Upper lobe of left lung (tissue), 6 donors: ENCODE data around the gene DROSHA. TPM values are rescaled to one million over a fixed set of nuclear protein-coding genes. Genes with fewer than 3 reads are reported as not detected.

Experiments
- ATAC-seq, 2 donors: fragments of 200-7000 bp; cut with Tn5 transposase; one replicate each; pipeline ENCODE4 v1.9.1; 2022; ENCODE audit warnings: mild to moderate bottlenecking in 2 of 2, moderate library complexity in 2 of 2; ENCODE audit not compliant: low FRiP score in 2 of 2
- DNase-seq, 2 donors: peaks; one replicate each; pipeline ENCODE4 v3.0.0-alpha.2; 2019 to 2020
- H3K27ac ChIP-seq, 4 donors: fragments of 200-600 bp; sonication (generic); one replicate each; pipeline ENCODE4 v1.5.1; 2016 to 2019
- H3K27me3 ChIP-seq, 4 donors: fragments of 200-600 bp; sonication (generic); one replicate each; pipeline ENCODE4 v1.5.1; 2017 to 2019
- H3K36me3 ChIP-seq, 4 donors: fragments of 200-600 bp; sonication (generic); one replicate each; pipeline ENCODE4 v1.5.1; 2016 to 2019
- H3K4me1 ChIP-seq, 4 donors: fragments of 200-600 bp; sonication (generic); one replicate each; pipeline ENCODE4 v1.5.1; 2018 to 2019
- H3K4me3 ChIP-seq, 4 donors: fragments of 200-600 bp; sonication (generic); one replicate each; pipeline ENCODE4 v1.5.1; 2017 to 2019; ENCODE audit warnings: mild to moderate bottlenecking in 2 of 4, moderate library complexity in 1 of 4
- H3K9me3 ChIP-seq, 4 donors: fragments of 200-600 bp; sonication (generic); one replicate each; pipeline ENCODE4 v1.5.1; 2018 to 2019
- EP300 ChIP-seq, 4 donors: sonication (generic); formaldehyde crosslinking; IDR thresholded peaks; one replicate each; pipeline ENCODE4 v1.5.1; 2017; ENCODE audit warnings: antibody characterized with exemption in 4 of 4, control low read depth in 2 of 4
- POLR2A ChIP-seq, 4 donors: fragments of 450-650 bp; IDR thresholded peaks; one replicate each; pipeline ENCODE4 v1.5.1; 2016 to 2017; ENCODE audit warnings: antibody characterized with exemption in 4 of 4, mild to moderate bottlenecking in 2 of 4
- POLR2AphosphoS5 ChIP-seq, 2 donors: sonication (generic); formaldehyde crosslinking; IDR thresholded peaks; one replicate each; pipeline ENCODE4 v1.5.1; 2017; ENCODE audit warnings: antibody characterized with exemption in 2 of 2
- WGBS, 2 donors: methylation state at CpG; one replicate each; pipeline ENCODE4 v1.1.5; 2017 to 2018; 5-methylcytosine and 5-hydroxymethylcytosine counted together
- total RNA-seq, 6 donors: library from RNA; depleted of rRNA in 4 of 6; stranded (reverse); fragments of >200 nt in 4 of 6; gene quantifications; one replicate each; pipeline versions ENCODE4 v1.1.0 to v1.2.1, GENCODE V29; 2016 to 2021
- TF ChIP-seq, protein P1 (sequence below), 6 experiments: fragments of 450-650 bp in 4 of 6; fragments of 200-600 bp in 2 of 6; sonication (generic) in 2 of 6; IDR thresholded peaks; one replicate each; pipeline ENCODE4 v1.5.1; 2016 to 2019; ENCODE audit warnings: antibody characterized with exemption in 6 of 6
- donor health status: DM: no; HTN: no; CAD: no; lungs with moderate emphysema.
- donor health status: DM: no; HTN: yes; CAD: no; lungs with severe emphysema.

DROSHA gene
- total RNA-seq, 6 donors from 2014 or later, result 26.7 to 68.3 (median 50.9) TPM

DNA sequence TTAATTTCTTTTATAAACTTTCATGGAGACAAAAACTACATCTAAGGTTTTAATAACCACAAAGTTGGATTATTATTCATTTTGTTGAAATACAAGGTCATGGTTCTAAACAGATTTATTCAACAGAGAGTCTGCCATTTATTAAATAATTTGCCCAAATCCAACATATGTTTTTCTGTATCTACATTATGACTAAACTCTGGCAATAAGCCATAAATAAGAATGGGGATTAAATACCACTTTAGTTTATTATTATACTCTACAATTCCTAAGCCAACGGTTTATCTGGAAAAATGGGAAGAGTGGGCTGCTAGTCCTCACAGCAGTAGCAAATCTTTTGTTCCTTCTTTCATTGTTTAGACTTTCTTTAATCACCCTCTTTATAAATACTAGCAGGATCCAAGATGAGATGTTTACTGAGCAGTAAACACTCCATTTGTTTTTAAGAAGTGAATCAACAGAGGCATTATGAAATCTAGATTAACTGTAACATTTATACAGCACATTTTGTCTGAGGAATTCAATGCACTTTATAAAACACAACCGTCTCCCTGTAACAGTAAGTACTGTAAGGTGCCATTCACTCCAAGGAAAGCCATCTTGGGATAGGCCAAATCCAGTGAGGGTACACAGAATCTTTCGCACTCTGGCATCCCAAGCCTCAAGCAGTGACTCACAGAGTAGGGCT is 89.7 kb downstream of the DROSHA start:
- TF ChIP-seq EP300 (IDR thresholded peaks at IDR 0.05) (no peak), POLR2A (IDR thresholded peaks at IDR 0.05) (no peak), POLR2AphosphoS5 (IDR thresholded peaks at IDR 0.05) (no peak)
- TF ChIP-seq, protein P1, sequence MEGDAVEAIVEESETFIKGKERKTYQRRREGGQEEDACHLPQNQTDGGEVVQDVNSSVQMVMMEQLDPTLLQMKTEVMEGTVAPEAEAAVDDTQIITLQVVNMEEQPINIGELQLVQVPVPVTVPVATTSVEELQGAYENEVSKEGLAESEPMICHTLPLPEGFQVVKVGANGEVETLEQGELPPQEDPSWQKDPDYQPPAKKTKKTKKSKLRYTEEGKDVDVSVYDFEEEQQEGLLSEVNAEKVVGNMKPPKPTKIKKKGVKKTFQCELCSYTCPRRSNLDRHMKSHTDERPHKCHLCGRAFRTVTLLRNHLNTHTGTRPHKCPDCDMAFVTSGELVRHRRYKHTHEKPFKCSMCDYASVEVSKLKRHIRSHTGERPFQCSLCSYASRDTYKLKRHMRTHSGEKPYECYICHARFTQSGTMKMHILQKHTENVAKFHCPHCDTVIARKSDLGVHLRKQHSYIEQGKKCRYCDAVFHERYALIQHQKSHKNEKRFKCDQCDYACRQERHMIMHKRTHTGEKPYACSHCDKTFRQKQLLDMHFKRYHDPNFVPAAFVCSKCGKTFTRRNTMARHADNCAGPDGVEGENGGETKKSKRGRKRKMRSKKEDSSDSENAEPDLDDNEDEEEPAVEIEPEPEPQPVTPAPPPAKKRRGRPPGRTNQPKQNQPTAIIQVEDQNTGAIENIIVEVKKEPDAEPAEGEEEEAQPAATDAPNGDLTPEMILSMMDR (IDR thresholded peaks at IDR 0.05), result no peak
- H3K27ac ChIP-seq, result no peak overlapping the region
- H3K27me3 ChIP-seq, result no peaks in the 10 kb centered on the region
- peaks cover 0 to 41% (median 7%) of the 10 kb centered on the region in 4 donors for H3K36me3 ChIP-seq
- DNase-seq (no peak), ATAC-seq (no peak)
- WGBS, 2 donors, result 58 to 66% methylated on average over 3 of the region's 3 CpGs
- peaks cover 0 to 7% (median 0%) of the 10 kb centered on the region in 4 donors for H3K4me1 ChIP-seq
- H3K9me3 ChIP-seq, result no peaks in the 10 kb centered on the region
- H3K4me3 ChIP-seq, result no peak overlapping the region

DNA sequence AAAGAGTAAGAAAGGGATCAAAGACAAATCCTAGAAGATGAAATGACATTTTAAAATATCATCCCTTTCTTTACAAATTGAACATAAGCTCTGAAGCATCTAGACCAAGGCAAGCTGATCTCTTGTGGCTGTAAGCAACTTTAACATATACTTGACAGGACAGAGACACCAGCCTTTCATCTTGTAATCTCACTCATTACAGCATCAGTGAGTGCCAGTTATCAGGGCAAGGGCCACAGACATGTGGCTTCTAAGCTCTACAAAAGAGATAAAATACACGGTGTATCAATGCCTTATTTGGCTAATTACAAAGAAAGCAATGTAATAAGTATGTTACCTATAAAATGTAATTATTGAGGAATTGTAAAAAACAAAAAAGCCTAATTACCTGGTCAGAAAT is 95.0 kb downstream of the DROSHA start:
- no peak for TF ChIP-seq POLR2AphosphoS5 (IDR thresholded peaks at IDR 0.05)
- TF ChIP-seq POLR2A (IDR thresholded peaks at IDR 0.05), result no peak
- TF ChIP-seq, protein P1 (IDR thresholded peaks at IDR 0.05), result no peak
- TF ChIP-seq EP300 (IDR thresholded peaks at IDR 0.05), result no peak
- Histone ChIP-seq H3K4me1 (no peaks in the 10 kb centered on the region), H3K4me3 (no peak overlapping the region), H3K27ac (no peak overlapping the region), H3K9me3 (no peaks in the 10 kb centered on the region), H3K27me3 (no peaks in the 10 kb centered on the region), H3K36me3 (peaks cover 10 to 43% (median 19%) of the 10 kb centered on the region in 4 donors)
- DNase-seq, result no peak
- ATAC-seq, result no peak
- WGBS, 2 donors, result 90 to 100% methylated on average over 1 of the region's 1 CpG

DNA sequence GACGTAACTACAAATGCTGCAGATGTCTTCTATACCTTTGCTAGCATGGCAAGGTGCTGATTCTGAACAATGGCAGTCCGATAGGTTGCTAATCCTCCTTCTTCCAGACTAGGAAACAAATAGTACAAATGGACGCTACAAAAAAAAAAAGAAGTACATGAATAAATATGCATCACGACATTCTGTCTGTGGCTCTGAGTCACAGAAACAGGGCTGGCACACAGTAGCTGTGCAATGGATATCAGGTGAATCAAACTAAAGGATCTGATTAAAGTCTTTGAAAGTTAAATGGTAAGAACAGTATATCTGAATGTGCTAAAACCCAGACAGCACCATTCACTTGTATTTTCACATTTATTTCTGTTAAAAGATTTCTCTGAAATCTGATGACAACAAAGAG is 96.2 kb downstream of the DROSHA start:
- Histone ChIP-seq H3K4me1 (no peaks in the 10 kb centered on the region), H3K36me3 (peaks cover 10 to 54% (median 19%) of the 10 kb centered on the region in 4 donors), H3K27ac (no peak overlapping the region), H3K4me3 (no peak overlapping the region), H3K27me3 (no peaks in the 10 kb centered on the region), H3K9me3 (no peaks in the 10 kb centered on the region)
- DNase-seq, result no peak
- 93 to 95% methylated on average over 4 of the region's 4 CpGs for WGBS, 2 donors
- TF ChIP-seq POLR2A (IDR thresholded peaks at IDR 0.05), result no peak
- TF ChIP-seq POLR2AphosphoS5 (IDR thresholded peaks at IDR 0.05), result no peak
- TF ChIP-seq EP300 (IDR thresholded peaks at IDR 0.05), result no peak
- TF ChIP-seq, protein P1 (IDR thresholded peaks at IDR 0.05), result no peak
- no peak for ATAC-seq

DNA sequence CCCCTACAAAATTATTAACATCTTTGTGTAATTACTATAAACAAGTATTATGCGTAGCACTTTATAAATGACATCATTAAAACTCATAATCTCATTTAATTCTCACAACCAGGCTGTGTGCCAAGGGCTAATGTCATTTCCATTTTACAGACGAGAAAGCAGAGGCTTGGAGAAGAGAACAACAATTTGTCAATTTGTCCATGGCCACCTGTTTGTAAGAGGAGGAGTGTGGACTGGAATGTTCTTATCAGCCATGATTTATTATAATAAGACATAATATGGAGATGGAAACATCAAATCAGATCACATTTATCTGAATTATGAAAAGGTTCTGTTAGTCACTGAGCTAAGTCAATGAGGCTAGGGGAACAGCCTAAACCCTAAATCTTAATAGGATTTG is 97.0 kb downstream of the DROSHA start:
- WGBS, 2 donors, result 69 to 92% methylated on average over 2 of the region's 2 CpGs
- TF ChIP-seq POLR2A (IDR thresholded peaks at IDR 0.05), result no peak
- no peak for TF ChIP-seq POLR2AphosphoS5 (IDR thresholded peaks at IDR 0.05)
- TF ChIP-seq, protein P1 (IDR thresholded peaks at IDR 0.05), result no peak
- Histone ChIP-seq H3K4me3 (no peak overlapping the region), H3K27ac (no peak overlapping the region), H3K9me3 (no peaks in the 10 kb centered on the region), H3K4me1 (no peaks in the 10 kb centered on the region), H3K27me3 (no peaks in the 10 kb centered on the region), H3K36me3 (peaks cover 10 to 61% (median 21%) of the 10 kb centered on the region in 4 donors)
- DNase-seq, result no peak
- no peak for ATAC-seq

DNA sequence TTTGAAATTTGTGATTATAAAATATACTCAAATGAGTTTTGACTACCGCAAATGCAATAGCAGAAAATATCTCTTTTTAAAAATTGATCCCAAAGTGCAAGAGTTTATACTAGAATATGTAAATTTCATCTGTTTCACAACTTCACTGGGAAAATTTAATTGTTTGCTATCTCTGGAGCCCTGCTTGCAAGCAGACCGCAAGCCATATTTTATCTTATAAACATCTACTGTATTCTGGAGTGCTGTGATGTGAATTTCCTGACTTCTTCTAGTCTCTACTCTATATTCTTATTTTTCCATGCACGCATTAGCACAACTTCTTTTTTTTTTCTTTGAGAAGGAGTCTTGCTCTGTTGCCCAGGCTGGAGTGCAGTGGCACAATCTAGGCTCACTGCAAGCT is 98.7 kb downstream of the DROSHA start:
- DNase-seq (no peak), ATAC-seq (no peak)
- H3K9me3 ChIP-seq, result no peaks in the 10 kb centered on the region
- TF ChIP-seq, protein P1 (IDR thresholded peaks at IDR 0.05), result no peak
- TF ChIP-seq EP300 (IDR thresholded peaks at IDR 0.05) (no peak), POLR2A (IDR thresholded peaks at IDR 0.05) (no peak), POLR2AphosphoS5 (IDR thresholded peaks at IDR 0.05) (no peak)
- H3K4me3 ChIP-seq, result no peak overlapping the region
- no peaks in the 10 kb centered on the region for H3K4me1 ChIP-seq
- 97 to 98% methylated on average over 3 of the region's 3 CpGs for WGBS, 2 donors
- H3K36me3 ChIP-seq, result peaks cover 10 to 61% (median 22%) of the 10 kb centered on the region in 4 donors
- no peak overlapping the region for H3K27ac ChIP-seq
- no peaks in the 10 kb centered on the region for H3K27me3 ChIP-seq
